Spleen (tissue), 7 donors: ENCODE data around the gene USH1G.

Source experiments
- POLR2AphosphoS5 ChIP-seq, 3 donors: sonication (generic); formaldehyde crosslinking; IDR thresholded peaks; one replicate each; pipeline ENCODE4 v1.5.1; 2017; ENCODE audit warnings: antibody characterized with exemption in 3 of 3
- TF ChIP-seq, protein P1 (sequence below), 11 experiments: fragments of 200-600 bp in 7 of 11; fragments of 450-650 bp in 4 of 11; sonication (generic) in 4 of 11; IDR thresholded peaks in 8 of 11; conservative IDR thresholded peaks in 3 of 11; 1 replicate in 7 of 11; 2 replicates in 4 of 11; pipeline versions ENCODE4 v1.4.0 to v1.8.0; 2016 to 2021; ENCODE audit warnings: antibody characterized with exemption in 11 of 11, inconsistent platforms in 4 of 11, mild to moderate bottlenecking in 1 of 11
- donor health status: DM: no; HTN: no; CAD: no; lungs with moderate emphysema.
- donor health status: DM: no; HTN: no; CAD: no.
- donor health status: DM: no; HTN: no; CAD: no.

DNA sequence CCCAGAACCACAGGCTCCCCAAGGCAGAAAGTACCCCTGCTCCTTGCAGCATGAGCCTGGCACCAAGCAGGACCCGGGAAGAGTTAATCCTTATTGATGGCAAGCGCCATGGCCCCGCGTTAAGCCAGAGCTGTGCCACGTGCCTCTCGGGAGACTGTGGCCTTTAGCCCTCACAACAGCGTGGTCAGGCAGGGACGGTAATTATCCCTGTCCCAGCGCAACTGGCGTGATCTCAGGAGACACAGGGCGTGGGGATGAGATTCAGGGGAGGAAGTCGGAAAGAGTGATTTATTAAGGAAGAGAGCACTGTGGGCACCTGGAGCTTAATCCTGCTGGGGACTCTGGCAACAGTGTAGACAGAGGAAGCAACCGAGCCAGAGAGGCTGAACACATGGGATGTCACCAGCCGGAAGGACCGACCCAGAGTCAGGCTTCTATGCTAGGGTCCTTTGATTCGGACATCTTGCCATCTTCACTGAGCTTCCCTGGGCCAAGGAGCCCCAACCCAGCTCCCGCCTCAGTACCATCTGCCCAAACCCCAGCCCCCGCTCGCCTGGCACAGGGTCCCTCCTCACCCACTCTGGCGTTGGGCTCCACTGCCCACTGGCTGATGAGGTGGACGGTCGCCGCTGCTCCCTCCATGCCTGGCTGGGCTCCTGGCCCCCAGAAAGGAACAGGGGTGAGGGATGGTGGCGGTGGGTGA is 29.5 kb upstream of the USH1G start:
- TF ChIP-seq, protein P1, sequence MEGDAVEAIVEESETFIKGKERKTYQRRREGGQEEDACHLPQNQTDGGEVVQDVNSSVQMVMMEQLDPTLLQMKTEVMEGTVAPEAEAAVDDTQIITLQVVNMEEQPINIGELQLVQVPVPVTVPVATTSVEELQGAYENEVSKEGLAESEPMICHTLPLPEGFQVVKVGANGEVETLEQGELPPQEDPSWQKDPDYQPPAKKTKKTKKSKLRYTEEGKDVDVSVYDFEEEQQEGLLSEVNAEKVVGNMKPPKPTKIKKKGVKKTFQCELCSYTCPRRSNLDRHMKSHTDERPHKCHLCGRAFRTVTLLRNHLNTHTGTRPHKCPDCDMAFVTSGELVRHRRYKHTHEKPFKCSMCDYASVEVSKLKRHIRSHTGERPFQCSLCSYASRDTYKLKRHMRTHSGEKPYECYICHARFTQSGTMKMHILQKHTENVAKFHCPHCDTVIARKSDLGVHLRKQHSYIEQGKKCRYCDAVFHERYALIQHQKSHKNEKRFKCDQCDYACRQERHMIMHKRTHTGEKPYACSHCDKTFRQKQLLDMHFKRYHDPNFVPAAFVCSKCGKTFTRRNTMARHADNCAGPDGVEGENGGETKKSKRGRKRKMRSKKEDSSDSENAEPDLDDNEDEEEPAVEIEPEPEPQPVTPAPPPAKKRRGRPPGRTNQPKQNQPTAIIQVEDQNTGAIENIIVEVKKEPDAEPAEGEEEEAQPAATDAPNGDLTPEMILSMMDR (IDR thresholded peaks at IDR 0.05 in 8 of 11, conservative IDR thresholded peaks at IDR 0.05 in 3 of 11): no peak
- no peak for TF ChIP-seq POLR2AphosphoS5 (IDR thresholded peaks at IDR 0.05)
